ENCODE data around the gene NRG3. TPM values are rescaled to one million over a fixed set of nuclear protein-coding genes. Genes with fewer than 3 reads are reported as not detected.

The NRG3 gene
- total RNA-seq, 1 donor from 2014 or later = not detected

GRCh38 chr10:82453678-82454293 lies 578.8 kb downstream of the NRG3 start:
- no peak for FAIRE-seq
- no peak overlapping the region for H3K4me3 ChIP-seq (ENCODE audit: low read depth, low read length)
- DNase-seq (ENCODE audit: low read depth) = no peak
- TF ChIP-seq, protein P1, sequence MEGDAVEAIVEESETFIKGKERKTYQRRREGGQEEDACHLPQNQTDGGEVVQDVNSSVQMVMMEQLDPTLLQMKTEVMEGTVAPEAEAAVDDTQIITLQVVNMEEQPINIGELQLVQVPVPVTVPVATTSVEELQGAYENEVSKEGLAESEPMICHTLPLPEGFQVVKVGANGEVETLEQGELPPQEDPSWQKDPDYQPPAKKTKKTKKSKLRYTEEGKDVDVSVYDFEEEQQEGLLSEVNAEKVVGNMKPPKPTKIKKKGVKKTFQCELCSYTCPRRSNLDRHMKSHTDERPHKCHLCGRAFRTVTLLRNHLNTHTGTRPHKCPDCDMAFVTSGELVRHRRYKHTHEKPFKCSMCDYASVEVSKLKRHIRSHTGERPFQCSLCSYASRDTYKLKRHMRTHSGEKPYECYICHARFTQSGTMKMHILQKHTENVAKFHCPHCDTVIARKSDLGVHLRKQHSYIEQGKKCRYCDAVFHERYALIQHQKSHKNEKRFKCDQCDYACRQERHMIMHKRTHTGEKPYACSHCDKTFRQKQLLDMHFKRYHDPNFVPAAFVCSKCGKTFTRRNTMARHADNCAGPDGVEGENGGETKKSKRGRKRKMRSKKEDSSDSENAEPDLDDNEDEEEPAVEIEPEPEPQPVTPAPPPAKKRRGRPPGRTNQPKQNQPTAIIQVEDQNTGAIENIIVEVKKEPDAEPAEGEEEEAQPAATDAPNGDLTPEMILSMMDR (IDR thresholded peaks at IDR 0.05; ENCODE audit: insufficient read depth, low read length, severe bottlenecking) = no peak
- no peaks in the 10 kb centered on the region for H3K27me3 ChIP-seq (ENCODE audit: control insufficient read depth, insufficient read depth, low read length)
- H3K36me3 ChIP-seq (ENCODE audit: control insufficient read depth, insufficient read depth, low read length) = no peaks in the 10 kb centered on the region

GRCh38 chr10:82462910-82463551 lies 588.0 kb downstream of the NRG3 start:
- no peaks in the 10 kb centered on the region for H3K36me3 ChIP-seq (ENCODE audit: control insufficient read depth, insufficient read depth, low read length)
- TF ChIP-seq, protein P1 (IDR thresholded peaks at IDR 0.05; ENCODE audit: insufficient read depth, low read length, severe bottlenecking) = no peak
- no peak overlapping the region for H3K4me3 ChIP-seq (ENCODE audit: low read depth, low read length)
- DNase-seq (ENCODE audit: low read depth) = no peak
- FAIRE-seq = no peak
- H3K27me3 ChIP-seq (ENCODE audit: control insufficient read depth, insufficient read depth, low read length) = no peaks in the 10 kb centered on the region

DNA sequence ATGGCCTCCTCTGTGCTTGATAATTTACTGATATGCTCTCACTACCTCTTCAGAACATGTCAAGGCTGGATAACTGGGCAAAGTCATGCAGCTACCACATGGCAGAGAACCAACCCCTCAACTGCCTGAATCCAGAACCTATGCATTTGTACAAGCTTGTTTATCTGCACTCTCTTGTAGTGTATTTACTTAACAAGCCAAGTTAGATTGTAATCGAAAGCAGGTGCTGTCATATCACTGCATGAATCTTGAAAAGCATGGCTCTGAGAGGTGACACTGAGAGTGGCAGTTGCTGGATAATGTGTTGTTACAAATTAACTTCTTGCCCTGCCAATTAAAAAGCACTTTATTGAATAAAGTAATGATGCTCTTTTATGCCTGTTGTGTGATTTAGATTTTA lies 588.6 kb downstream of the NRG3 start:
- H3K27me3 ChIP-seq (ENCODE audit: control insufficient read depth, insufficient read depth, low read length) = no peaks in the 10 kb centered on the region
- FAIRE-seq (peak; percentile 68), DNase-seq (ENCODE audit: low read depth) (no peak)
- no peaks in the 10 kb centered on the region for H3K36me3 ChIP-seq (ENCODE audit: control insufficient read depth, insufficient read depth, low read length)
- H3K4me3 ChIP-seq (ENCODE audit: low read depth, low read length) = no peak overlapping the region
- TF ChIP-seq, protein P1 (IDR thresholded peaks at IDR 0.05; ENCODE audit: insufficient read depth, low read length, severe bottlenecking) = no peak

DNA sequence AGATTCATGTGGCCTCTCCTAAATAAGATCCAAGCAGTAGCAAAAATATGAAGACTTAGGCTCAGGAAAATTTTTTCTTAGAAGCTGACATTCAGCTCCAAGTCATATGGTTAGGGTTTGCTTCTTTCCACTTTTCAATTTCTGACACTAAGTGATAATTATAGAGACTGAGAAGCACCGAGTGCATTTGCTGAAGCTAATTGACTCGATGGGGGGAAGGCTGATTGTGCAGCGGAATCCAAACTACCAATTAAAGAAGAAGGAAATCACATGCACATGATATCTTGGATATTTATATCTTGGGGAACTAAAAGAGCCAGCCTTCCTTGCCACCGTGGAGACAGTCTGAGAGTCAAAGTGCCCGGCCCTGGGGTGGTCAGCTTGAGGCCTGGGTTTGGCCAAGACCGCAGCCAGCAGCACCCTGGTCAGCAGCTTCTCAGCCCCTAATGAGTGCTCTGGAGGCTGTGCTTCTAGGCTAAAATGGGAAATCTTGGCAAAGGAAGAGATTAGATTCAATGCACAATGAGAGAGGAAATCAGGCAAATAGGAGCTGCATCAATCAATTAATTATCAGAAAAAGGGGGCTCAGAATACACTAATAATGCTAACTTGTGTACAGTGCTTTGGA lies 589.3 kb downstream of the NRG3 start:
- Histone ChIP-seq H3K27me3 (ENCODE audit: control insufficient read depth, insufficient read depth, low read length) (no peaks in the 10 kb centered on the region), H3K4me3 (ENCODE audit: low read depth, low read length) (no peak overlapping the region), H3K36me3 (ENCODE audit: control insufficient read depth, insufficient read depth, low read length) (no peaks in the 10 kb centered on the region)
- FAIRE-seq (no peak), DNase-seq (ENCODE audit: low read depth) (no peak)
- TF ChIP-seq, protein P1 (IDR thresholded peaks at IDR 0.05; ENCODE audit: insufficient read depth, low read length, severe bottlenecking) = no peak

DNA sequence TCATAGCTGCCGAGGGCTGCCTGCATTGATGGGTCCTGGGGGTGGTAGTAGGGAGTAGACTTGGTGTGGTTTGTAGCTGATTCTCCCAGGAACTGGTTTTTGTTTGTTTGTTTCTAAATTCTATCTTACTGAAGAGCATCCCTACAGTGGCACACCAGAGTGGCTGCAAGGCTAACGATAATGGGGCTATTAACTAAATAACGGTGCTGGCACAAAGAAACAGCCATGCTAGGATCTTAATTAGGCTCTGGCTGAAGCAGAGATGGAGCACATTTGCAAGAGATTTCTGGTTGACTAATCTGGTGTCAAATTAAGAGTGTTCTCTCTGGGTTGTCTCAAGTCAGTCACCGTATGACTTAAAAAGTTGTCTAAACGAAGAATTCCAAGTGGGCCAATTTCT lies 590.0 kb downstream of the NRG3 start:
- Histone ChIP-seq H3K27me3 (ENCODE audit: control insufficient read depth, insufficient read depth, low read length) (no peaks in the 10 kb centered on the region), H3K4me3 (ENCODE audit: low read depth, low read length) (no peak overlapping the region), H3K36me3 (ENCODE audit: control insufficient read depth, insufficient read depth, low read length) (no peaks in the 10 kb centered on the region)
- TF ChIP-seq, protein P1 (IDR thresholded peaks at IDR 0.05; ENCODE audit: insufficient read depth, low read length, severe bottlenecking) = no peak
- FAIRE-seq (no peak), DNase-seq (ENCODE audit: low read depth) (no peak)
